Tibial nerve (tissue), 4 donors: ENCODE results near the gene CFL1.

Experiments used
- EP300 ChIP-seq, 2 donors: sonication (generic); formaldehyde crosslinking; IDR thresholded peaks; one replicate each; pipeline ENCODE4 v1.6.1; 2017; ENCODE audit warnings: antibody characterized with exemption in 2 of 2, mild to moderate bottlenecking in 1 of 2
- POLR2A ChIP-seq, 2 donors: fragments of 450-650 bp; IDR thresholded peaks; one replicate each; pipeline ENCODE4 v1.6.1; 2017; ENCODE audit warnings: antibody characterized with exemption in 2 of 2, mild to moderate bottlenecking in 2 of 2, moderate library complexity in 2 of 2
- TF ChIP-seq, protein P1 (sequence below), 5 experiments: fragments of 200-600 bp in 3 of 5; fragments of 450-650 bp in 2 of 5; sonication (generic) in 3 of 5; IDR thresholded peaks; one replicate each; pipeline ENCODE4 v1.5.1; 2016 to 2019; ENCODE audit warnings: antibody characterized with exemption in 5 of 5, mild to moderate bottlenecking in 3 of 5, moderate library complexity in 2 of 5

DNA sequence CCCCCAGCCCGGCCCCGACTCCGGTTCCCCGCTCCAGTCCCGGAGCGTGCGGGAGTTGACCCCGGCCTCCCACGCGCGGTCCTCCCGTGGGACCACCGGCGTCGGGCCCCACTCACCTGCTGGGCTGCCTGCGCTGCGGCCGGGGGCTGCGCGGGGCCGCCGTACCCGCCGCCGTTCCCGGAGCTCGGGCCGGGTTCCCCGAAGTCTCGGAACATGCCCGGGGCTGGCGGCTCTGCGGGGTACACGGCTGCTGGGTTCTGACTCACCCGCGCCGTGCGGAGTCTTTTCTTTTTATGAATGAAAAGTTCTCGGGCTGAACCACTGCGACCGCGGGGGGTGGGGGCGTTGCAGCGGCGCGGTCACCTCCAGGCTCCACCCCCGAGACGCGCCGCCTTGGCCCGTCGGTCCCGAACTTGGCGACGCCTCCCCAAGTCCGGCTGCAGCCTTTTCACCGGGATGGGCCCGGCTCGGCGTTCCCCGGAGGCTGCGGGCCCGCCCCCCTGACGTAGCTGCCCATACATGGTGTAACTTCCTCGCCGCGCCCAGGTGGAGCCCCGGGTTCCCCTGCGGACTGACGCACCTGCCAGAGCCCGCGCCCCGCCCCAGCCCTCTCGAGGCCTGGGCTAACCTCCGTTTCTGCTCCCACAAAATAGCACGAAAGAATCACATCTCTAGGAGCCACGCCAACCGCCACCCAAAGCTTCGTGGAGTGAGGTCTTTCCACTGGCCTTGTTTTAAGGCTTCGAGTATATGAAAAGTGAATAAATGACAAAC lies 42.3 kb upstream of the CFL1 start, which contains the start of gene FOSL1:
- TF ChIP-seq, protein P1, sequence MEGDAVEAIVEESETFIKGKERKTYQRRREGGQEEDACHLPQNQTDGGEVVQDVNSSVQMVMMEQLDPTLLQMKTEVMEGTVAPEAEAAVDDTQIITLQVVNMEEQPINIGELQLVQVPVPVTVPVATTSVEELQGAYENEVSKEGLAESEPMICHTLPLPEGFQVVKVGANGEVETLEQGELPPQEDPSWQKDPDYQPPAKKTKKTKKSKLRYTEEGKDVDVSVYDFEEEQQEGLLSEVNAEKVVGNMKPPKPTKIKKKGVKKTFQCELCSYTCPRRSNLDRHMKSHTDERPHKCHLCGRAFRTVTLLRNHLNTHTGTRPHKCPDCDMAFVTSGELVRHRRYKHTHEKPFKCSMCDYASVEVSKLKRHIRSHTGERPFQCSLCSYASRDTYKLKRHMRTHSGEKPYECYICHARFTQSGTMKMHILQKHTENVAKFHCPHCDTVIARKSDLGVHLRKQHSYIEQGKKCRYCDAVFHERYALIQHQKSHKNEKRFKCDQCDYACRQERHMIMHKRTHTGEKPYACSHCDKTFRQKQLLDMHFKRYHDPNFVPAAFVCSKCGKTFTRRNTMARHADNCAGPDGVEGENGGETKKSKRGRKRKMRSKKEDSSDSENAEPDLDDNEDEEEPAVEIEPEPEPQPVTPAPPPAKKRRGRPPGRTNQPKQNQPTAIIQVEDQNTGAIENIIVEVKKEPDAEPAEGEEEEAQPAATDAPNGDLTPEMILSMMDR (IDR thresholded peaks at IDR 0.05): peak in 1 of 5 experiments; percentile 23
- no peak for TF ChIP-seq POLR2A (IDR thresholded peaks at IDR 0.05)
- TF ChIP-seq EP300 (IDR thresholded peaks at IDR 0.05): peak in 1 of 2 donors; percentile 52
